Stimulated activated CD8-positive, alpha-beta memory T cell treated with anti-CD3 and anti-CD28 coated beads, Interleukin-15, amount 100 ng/mL, for 4 hours (primary cell): ENCODE results near the gene ALK.

Experiments
- DNase-seq, 2 donors: peaks; one replicate each; pipeline ENCODE4 v3.0.0-alpha.2; 2020; ENCODE audit warnings: low read depth in 2 of 2

The ALK gene

DNA sequence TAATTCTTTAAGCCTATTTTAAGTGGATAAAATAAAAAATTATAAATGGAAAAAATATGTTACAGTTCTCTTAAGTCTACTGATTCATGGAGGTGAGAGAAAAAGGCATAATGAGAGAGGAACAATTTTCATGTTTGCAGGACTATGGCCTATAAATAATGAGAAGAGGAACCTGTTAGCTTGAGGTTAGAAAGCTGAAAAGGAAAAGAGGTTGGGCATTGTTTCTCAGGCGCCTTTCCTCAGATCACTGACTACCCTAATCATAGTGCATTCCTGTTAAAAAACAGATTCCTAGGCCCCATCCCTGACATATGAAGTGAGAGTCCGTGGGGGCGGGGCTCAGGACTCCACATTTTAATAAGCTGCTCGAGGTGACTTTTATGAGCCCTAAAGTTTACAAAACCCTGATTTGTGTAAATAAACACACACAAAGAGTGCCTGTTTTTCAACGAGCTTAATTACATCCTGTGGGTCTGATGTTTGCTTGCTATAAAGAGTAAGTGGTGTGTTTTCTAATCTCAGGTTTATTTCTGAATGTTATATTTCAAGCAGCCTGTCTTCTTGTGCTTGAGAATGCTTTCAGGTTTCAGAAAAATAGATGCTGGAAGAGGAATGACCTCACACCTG is 470.7 kb downstream of the ALK start:
- DNase-seq, result no peak

DNA sequence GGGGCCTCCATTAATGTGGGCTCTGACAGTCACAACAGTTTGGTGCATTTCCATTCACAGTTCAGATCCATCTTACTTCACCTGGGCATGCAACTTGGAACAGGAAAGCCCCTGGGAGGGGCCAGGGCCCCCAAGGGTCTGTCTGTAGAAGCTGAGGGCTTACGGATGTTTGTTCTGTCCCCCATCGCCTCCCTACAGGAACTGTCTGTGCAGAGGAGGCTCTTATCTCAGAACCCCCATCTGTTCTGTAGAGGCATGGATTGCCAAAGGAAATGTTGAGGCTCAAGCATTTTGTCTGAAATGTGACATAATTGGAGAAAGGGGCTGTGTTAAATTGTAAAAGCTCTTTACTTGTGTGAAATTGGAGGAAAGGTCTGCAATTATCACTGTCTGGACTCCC is 471.9 kb downstream of the ALK start:
- DNase-seq, result no peak

DNA sequence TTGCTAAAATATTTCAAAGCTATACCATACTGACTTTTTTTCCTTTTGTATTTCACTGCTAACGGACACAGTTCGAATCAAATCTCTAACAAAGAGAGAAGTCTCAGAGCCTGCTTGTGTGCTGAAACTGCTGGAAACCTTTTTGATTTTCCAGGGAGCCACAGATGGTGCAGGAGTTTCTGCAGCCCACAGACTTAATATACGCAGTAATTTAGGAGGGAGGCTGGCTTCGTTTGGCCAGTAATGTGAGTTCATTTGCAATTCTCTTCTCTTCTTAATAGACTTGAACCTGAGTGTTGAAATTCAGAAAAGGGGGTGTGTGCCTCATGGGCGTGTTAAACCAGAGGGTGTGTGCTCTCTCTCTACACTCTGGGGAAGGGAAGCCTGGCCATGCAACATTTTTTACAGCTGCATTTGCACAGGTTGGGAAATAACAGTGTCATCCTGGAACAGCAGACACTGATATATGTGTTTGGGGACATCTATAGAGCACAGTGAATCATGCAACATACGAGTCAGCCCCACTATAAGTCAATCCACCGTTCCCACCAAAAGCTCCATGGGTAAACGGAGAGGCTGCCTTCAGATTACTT is 473.2 kb downstream of the ALK start:
- no peak for DNase-seq

- DNase-seq, result no peak
These were observed 473.9 kb downstream of the ALK start for GRCh38 chr2:29447513-29447912.

GRCh38 chr2:29446847-29447246 is 474.5 kb downstream of the ALK start:
- DNase-seq, result no peak

GRCh38 chr2:29444150-29444549 is 477.2 kb downstream of the ALK start:
- no peak for DNase-seq

GRCh38 chr2:29443627-29444026 is 477.8 kb downstream of the ALK start:
- no peak for DNase-seq

DNA sequence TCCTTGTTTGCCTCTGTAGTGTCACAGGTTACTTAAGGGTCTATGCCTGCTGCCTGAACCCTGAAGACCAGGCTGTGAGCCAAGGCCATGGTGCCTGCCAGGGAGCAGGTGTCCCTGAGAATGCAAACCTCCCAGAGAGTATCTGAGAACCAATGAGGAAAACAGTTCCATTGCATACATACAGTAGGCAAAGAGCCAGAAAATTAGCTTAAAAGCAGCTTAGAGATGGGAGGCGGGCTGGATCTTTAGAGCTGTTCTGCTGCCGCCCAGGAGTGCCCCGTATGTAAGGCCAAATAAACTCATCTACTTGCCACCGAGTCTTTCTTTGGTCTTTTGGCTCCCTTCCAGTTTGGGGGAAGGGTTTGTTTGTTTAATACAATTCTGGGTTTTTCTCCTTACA is 478.2 kb downstream of the ALK start:
- no peak for DNase-seq

DNA sequence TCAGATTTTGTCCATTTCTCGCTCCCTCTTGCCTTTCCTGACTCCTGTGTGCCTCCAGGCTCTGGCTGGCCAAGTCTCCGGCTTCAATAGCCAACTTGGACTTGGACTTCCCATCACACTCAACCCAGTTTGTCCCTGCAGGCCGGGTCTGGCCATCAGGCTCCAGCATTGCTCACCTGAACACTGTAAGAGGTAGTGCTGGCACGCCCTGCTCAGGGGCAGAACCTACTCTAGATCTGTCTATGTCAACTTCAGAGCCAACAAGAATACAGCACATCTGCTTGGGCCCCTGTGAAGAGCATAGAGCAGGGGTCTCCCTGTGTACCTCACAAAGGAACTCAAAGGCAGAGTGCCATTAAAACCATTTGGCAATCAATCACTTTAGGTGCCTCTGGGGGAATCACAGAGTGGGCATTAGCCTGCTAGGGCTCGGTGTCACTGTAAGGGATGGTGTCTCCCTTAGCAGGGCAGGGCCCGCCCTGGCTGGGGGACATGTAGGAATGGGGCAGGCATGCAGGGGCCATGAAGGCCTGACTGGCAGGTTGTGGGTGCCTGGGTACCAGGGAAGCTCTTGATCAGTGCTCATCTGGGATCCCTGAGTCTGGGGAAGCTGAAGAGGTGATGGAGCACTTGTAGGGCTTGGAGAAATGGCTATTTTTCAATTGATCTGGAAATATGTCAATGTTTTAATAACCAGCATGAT is 480.3 kb downstream of the ALK start:
- no peak for DNase-seq

DNA sequence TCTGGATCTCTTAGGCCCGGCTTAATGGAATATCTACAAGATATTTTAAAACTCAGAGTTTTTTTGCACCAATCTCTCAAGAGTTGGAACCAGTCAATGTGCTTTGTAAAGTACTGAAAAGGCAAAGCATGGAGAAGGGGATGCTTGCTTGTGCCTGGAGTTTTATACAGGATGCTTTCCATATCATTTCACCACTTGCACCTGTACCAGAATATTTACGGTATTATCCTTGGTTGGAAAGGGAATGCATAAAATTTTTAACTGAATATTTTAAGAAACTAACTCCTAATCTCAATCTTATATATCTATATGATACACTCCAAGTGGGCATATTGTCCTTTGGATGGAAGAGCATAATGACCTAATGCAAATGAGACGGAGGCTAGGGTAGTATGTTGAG is 487.5 kb downstream of the ALK start:
- DNase-seq, result no peak

DNA sequence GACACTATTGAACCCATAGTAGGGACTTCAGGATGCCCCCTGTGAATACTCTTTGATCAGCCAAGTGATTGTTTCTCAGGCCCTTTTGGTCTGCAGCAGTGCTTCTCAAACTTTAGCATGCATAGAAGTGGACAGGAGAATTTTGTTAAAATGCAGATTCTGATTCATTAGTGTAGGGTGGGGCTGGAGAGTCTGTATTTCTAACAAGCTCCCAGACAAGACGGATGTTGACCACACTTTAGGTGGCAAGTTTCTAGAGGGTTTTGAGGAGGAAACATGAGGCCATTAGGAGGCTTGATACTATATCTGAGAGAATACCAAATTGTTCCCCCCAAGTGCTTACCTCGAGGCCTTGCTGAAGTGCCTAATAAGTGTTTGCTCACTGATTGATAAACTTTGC is 488.3 kb downstream of the ALK start:
- no peak for DNase-seq

- DNase-seq, result no peak
These were observed 489.9 kb downstream of the ALK start for GRCh38 chr2:29431485-29431884.

DNA sequence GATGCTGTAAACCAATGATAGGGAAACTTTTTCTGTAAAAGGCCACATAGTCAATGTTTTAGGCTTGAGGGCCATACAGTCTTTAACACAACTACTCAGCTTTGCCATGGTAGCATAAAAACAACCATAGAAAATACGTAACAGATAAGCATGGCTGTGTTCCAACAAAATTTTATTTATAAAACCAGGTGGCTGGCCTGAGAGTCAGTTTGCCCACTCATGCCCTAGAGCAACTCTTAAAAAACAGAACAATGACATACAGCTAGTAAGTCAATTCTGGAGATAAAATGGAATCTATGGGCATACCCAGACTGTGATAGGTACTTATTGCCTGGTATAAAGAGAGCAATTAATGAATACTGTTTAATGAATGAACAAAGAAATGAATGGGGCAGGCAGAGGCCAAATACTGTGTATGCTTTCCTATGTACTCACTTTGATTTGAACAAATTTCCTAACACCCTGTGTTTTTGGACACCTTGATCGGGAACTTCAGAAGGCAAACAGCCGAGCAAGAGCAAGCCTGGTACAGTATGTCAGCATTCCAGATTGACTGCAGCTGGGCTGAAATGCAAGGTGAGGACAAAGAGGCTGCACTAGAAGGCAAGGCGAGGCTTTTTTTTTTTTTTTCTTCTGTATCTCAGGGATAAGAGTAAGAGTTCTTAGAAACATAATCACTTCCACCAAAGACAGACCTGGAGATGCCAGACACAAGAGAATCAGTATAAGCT is 490.8 kb downstream of the ALK start:
- no peak for DNase-seq

GRCh38 chr2:29426354-29426753 is 495.0 kb downstream of the ALK start:
- DNase-seq, result no peak

DNA sequence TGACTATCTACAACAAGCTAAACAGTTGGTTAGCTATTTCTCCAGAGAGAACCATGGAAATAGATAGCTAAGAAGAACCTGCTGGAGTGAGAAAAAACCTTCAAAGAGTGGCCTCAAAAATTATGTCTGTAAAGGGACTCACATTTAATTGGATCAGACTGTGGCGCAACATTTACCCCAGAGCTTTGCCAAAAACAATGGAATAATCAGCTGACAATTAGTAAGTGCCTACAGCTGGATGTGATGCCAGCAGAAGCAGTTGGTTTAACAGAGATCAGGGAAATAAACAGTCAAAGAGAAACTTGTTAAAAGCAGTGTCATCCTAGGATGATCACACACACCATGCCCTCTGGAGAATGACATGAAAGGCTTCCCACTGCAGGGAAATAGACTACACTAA is 495.5 kb downstream of the ALK start:
- DNase-seq, result no peak

- DNase-seq, result no peak
These were observed 498.2 kb downstream of the ALK start for GRCh38 chr2:29423061-29423666.

DNA sequence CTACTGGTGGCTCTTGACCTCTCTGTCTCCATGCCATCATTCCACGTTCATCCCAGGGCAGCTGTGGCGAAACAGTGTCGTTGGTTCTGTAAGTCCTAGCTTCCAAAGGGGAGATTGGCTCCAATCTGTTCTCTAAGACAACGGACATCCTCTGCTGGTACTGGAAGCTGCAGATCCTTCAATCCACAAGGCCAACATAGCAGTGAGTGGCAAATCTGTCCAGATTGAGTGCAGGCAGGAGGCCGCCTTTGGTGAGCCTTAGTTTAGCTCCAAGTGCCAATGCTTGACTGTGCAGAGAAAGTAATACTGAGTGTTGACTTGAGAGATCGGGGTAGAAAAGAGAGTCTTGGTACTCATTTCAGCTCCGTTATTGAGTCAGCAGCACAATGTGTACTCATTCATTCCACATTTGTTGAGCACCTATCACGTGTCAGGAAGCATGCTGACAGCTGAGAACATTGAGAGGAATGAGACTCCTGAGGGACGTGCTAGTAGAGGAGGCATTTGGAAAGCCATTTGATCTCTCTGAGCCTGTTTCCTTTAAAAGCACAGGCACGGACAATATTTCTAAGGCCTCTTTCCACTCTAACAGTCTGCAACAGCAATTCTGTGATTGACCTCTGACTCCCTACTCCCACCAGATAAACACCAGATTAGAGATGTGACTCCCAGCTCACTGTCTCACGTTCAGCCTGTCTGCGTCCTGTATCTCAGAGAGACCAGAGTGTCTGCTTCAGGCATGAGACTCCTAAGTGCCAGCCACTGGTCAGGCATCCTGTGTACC is 500.2 kb downstream of the ALK start:
- no peak for DNase-seq

DNA sequence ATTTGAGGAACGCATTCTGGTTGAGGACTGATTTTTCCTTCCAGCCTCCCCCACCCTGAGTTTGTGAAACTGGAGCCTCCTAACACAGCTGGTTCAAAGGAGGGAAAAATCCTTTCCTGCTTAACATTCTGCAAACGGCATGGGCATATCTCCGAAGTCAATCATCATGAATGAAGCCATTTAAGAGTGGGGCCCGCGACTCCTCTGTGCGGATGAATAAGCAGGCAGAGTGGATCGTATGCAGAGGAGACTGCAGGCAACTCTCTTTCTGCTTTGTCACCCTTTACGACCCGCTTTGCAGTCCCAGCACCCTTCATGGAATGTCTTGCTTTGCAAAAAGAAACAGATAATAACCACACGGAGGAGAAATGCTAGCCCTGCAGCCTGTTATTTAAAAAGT is 500.9 kb downstream of the ALK start:
- DNase-seq, result no peak

GRCh38 chr2:29417630-29418029 is 503.8 kb downstream of the ALK start:
- no peak for DNase-seq

DNA sequence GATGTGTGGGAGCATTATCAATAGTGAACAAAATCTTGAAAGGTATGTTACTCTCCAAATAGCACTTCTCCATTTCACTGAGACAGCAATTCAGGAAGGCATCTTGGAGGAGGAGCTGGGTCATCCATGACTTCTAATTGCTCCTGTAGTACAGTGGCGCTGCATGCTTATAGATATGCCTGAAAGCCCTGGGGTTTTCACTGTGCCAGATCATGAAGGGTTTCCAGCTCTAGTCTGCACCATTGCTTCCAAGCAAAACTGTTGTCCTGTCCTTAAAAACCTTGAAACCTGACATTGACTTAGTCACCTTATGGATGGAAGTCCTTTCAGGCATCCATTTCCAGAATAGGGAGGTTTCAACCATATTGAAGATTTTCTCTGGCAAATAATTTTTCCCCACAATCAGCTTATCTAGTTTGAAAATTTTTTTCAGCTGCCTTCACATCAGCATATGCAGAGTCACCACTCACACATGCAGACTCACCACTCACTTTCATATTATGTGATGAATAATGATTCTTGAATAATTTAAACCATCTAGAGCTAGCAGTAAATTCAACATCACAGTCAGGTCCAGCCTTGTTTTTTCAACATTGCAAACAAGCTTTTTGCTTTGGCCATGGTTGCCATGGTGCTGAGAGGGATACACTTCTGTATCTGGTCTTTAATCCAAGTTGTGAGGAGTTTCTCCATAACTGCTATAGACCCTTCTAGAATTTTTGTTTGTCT is 509.0 kb downstream of the ALK start:
- no peak for DNase-seq

GRCh38 chr2:29405707-29406106 is 515.7 kb downstream of the ALK start:
- DNase-seq, result no peak
